Type B pancreatic cell (in vitro differentiated cells): ENCODE measurements around the gene TLR3. TPM values are rescaled to one million over a fixed set of nuclear protein-coding genes. Genes with fewer than 3 reads are reported as not detected.

Source experiments
- DNase-seq: peaks from one replicate; pipeline ENCODE4 v3.0.0; 2021; ENCODE audit warnings: mixed read lengths; ENCODE audit not compliant: unreplicated experiment; ENCODE audit errors: extremely low spot score
- H3K27ac Mint-ChIP-seq: 2 replicates; pipeline ENCODE4 v1.8.0; 2021; ENCODE audit warnings: mild to moderate bottlenecking, mixed read lengths
- H3K27me3 Mint-ChIP-seq: 2 replicates; pipeline ENCODE4 v1.8.0; 2021; ENCODE audit warnings: mixed read lengths
- H3K36me3 Mint-ChIP-seq: 2 replicates; pipeline ENCODE4 v1.8.0; 2021; ENCODE audit warnings: mixed read lengths
- H3K4me1 Mint-ChIP-seq: one replicate; pipeline ENCODE4 v1.8.0; 2021; ENCODE audit warnings: mixed read lengths; ENCODE audit not compliant: unreplicated experiment
- H3K4me3 Mint-ChIP-seq: 2 replicates; pipeline ENCODE4 v1.8.0; 2021; ENCODE audit warnings: mild to moderate bottlenecking, mixed read lengths
- H3K9me3 Mint-ChIP-seq: 2 replicates; pipeline ENCODE4 v1.8.0; 2021; ENCODE audit warnings: mixed read lengths
- total RNA-seq: library from RNA; stranded (reverse); gene quantifications from 2 replicates; pipeline ENCODE4 v1.2.1, GENCODE V29; 2021; ENCODE audit warnings: low replicate concordance
- TF ChIP-seq, protein P1 (sequence below): fragments of 200-600 bp; sonication (generic); conservative IDR thresholded peaks from 2 replicates; pipeline ENCODE4 v1.5.0; 2021; ENCODE audit warnings: antibody characterized with exemption, mild to moderate bottlenecking

The TLR3 gene
- total RNA-seq, 1 donor from 2014 or later: 8.8 TPM

- Mint-ChIP-seq H3K9me3 (peaks cover 5% of the 10 kb centered on the region), H3K27me3 (peaks cover 36% of the 10 kb centered on the region), H3K36me3 (peaks cover 4% of the 10 kb centered on the region), H3K4me1 (peaks cover 15% of the 10 kb centered on the region), H3K27ac (no peak overlapping the region), H3K4me3 (no peak overlapping the region)
- DNase-seq: no peak
- TF ChIP-seq, protein P1, sequence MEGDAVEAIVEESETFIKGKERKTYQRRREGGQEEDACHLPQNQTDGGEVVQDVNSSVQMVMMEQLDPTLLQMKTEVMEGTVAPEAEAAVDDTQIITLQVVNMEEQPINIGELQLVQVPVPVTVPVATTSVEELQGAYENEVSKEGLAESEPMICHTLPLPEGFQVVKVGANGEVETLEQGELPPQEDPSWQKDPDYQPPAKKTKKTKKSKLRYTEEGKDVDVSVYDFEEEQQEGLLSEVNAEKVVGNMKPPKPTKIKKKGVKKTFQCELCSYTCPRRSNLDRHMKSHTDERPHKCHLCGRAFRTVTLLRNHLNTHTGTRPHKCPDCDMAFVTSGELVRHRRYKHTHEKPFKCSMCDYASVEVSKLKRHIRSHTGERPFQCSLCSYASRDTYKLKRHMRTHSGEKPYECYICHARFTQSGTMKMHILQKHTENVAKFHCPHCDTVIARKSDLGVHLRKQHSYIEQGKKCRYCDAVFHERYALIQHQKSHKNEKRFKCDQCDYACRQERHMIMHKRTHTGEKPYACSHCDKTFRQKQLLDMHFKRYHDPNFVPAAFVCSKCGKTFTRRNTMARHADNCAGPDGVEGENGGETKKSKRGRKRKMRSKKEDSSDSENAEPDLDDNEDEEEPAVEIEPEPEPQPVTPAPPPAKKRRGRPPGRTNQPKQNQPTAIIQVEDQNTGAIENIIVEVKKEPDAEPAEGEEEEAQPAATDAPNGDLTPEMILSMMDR: no peak
These were observed 39.4 kb downstream of the TLR3 start for GRCh38 chr4:186108391-186108790.

- DNase-seq: no peak
- TF ChIP-seq, protein P1: no peak
- Mint-ChIP-seq H3K4me1 (peaks cover 15% of the 10 kb centered on the region), H3K27ac (no peak overlapping the region), H3K9me3 (peaks cover under 1% of the 10 kb centered on the region), H3K4me3 (no peak overlapping the region), H3K27me3 (peaks cover 27% of the 10 kb centered on the region), H3K36me3 (peaks cover under 1% of the 10 kb centered on the region)
These were observed 40.3 kb downstream of the TLR3 start for GRCh38 chr4:186109245-186109644.

GRCh38 chr4:186116697-186117096 is 47.7 kb downstream of the TLR3 start:
- Mint-ChIP-seq H3K36me3 (no peaks in the 10 kb centered on the region), H3K27me3 (peaks cover 4% of the 10 kb centered on the region), H3K27ac (no peak overlapping the region), H3K4me1 (no peaks in the 10 kb centered on the region), H3K4me3 (no peak overlapping the region), H3K9me3 (no peaks in the 10 kb centered on the region)
- TF ChIP-seq, protein P1: no peak
- DNase-seq: no peak

DNA sequence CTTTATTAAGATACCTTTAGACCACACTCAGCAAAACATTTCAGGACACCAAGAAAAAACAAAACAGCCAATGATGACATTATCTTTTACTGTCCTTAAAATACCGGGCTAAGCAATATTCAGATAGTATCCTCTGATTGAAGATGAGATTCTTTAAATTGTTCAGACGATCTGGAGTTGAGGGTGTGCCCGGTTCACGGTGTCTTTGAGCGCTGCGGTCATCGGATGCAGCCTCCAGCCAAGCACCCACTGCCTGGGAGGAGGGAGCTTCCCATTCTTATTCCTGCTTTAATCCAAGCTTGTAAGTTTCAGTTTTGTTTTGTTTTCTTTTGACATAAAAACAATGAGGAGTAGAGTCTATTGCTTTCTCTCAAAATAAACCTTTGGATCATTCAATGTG is 49.6 kb downstream of the TLR3 start:
- TF ChIP-seq, protein P1: no peak
- Mint-ChIP-seq H3K36me3 (no peaks in the 10 kb centered on the region), H3K4me3 (no peak overlapping the region), H3K9me3 (no peaks in the 10 kb centered on the region), H3K27me3 (peaks cover 4% of the 10 kb centered on the region), H3K27ac (no peak overlapping the region), H3K4me1 (no peaks in the 10 kb centered on the region)
- no peak for DNase-seq

DNA sequence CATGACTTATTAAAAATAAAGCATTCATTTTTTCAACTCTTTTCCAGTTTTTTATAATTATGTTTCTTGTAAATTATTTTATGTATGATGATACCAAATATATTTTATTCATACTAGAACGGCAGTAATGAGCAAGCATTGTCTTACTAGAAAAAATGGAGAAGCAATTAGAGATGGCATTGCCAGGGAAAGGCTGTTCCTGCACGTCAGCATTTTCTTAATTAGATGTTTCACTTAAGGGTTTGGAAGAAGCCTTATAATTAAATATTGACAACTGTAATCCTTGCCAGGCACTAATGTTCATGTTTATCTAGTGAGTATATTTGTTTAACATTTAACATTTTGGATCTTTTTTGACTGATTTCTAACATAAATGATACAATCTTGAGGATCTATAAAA is 52.1 kb downstream of the TLR3 start:
- H3K36me3 Mint-ChIP-seq: no peaks in the 10 kb centered on the region
- no peak for DNase-seq
- no peaks in the 10 kb centered on the region for H3K4me1 Mint-ChIP-seq
- H3K27ac Mint-ChIP-seq: no peak overlapping the region
- no peaks in the 10 kb centered on the region for H3K9me3 Mint-ChIP-seq
- H3K4me3 Mint-ChIP-seq: no peak overlapping the region
- peaks cover 4% of the 10 kb centered on the region for H3K27me3 Mint-ChIP-seq
- TF ChIP-seq, protein P1: no peak

DNA sequence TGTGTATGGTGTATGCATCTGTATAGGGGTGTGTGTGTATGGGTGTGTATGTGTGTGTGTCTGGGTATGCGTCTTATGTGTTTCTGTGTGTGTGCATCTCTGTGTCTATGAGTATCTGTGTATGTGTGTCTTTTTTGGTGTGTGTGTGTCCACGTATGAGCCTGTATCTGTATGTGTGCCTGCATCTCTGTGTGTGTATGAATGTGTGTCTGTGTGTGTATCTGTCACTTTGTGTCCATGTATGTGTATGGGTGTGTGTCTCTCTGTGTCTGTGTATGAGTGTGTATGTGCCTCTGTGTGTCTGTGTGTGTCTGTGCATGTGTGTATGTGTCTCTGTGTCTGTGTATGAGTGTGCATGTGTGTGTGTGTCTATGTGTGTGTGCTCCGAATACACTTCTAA is 59.9 kb downstream of the TLR3 start:
- H3K27ac Mint-ChIP-seq: no peak overlapping the region
- TF ChIP-seq, protein P1: no peak
- H3K4me1 Mint-ChIP-seq: peaks cover 18% of the 10 kb centered on the region
- no peak overlapping the region for H3K4me3 Mint-ChIP-seq
- H3K9me3 Mint-ChIP-seq: no peaks in the 10 kb centered on the region
- no peaks in the 10 kb centered on the region for H3K36me3 Mint-ChIP-seq
- H3K27me3 Mint-ChIP-seq: no peaks in the 10 kb centered on the region
- no peak for DNase-seq
